ENCODE data around the gene DYNLL1.
"Not testable (repeated sequence)": the region's sequence is repeated elsewhere in the genome, so short reads cannot be mapped to it uniquely, and the experiment has no call there.

The DYNLL1 gene

GRCh38 chr12:120475643-120476042 lies 20.3 kb upstream of the DYNLL1 start:
- DNase-seq, result no peak

- DNase-seq, result no peak
Measured at GRCh38 chr12:120479458-120479857, 16.5 kb upstream of the DYNLL1 start.

GRCh38 chr12:120480211-120480610 lies 15.7 kb upstream of the DYNLL1 start:
- no peak for DNase-seq

GRCh38 chr12:120481022-120481767 lies 14.7 kb upstream of the DYNLL1 start:
- DNase-seq, result no peak

GRCh38 chr12:120483621-120484020 lies 12.3 kb upstream of the DYNLL1 start:
- no peak for DNase-seq

- no peak for DNase-seq
Measured at GRCh38 chr12:120485961-120486881, 9.7 kb upstream of the DYNLL1 start.

- DNase-seq, result not testable (repeated sequence)
Measured at GRCh38 chr12:120487552-120487951, 8.4 kb upstream of the DYNLL1 start.

GRCh38 chr12:120488057-120488640 lies 7.8 kb upstream of the DYNLL1 start:
- DNase-seq, result no peak

- no peak for DNase-seq
Measured at GRCh38 chr12:120489018-120489417, 6.9 kb upstream of the DYNLL1 start.

GRCh38 chr12:120490325-120490724 lies 5.6 kb upstream of the DYNLL1 start:
- DNase-seq, result no peak

GRCh38 chr12:120490833-120491512 lies 4.9 kb upstream of the DYNLL1 start:
- no peak for DNase-seq

- no peak for DNase-seq
Measured at GRCh38 chr12:120495186-120495730, 655 bp upstream of the DYNLL1 start.

GRCh38 chr12:120496413-120497340 lies 764 bp downstream of the DYNLL1 start:
- peak; percentile 8 for DNase-seq

- no peak for DNase-seq
Measured at GRCh38 chr12:120497524-120498150, 1.7 kb downstream of the DYNLL1 start.

- DNase-seq, result no peak
Measured at GRCh38 chr12:120498870-120499515, 3.1 kb downstream of the DYNLL1 start.

GRCh38 chr12:120500581-120500980 lies 4.7 kb downstream of the DYNLL1 start:
- no peak for DNase-seq

- DNase-seq, result no peak
Measured at GRCh38 chr12:120504587-120504986, 8.7 kb downstream of the DYNLL1 start.

- DNase-seq, result no peak
Measured at GRCh38 chr12:120508537-120508936, 12.6 kb downstream of the DYNLL1 start.

- no peak for DNase-seq
Measured at GRCh38 chr12:120514002-120514401, 18.1 kb downstream of the DYNLL1 start.

- no peak for DNase-seq
Measured at GRCh38 chr12:120515496-120515895, 19.6 kb downstream of the DYNLL1 start.

GRCh38 chr12:120519324-120519723 lies 23.4 kb downstream of the DYNLL1 start:
- DNase-seq, result not testable (repeated sequence)

Measured in NCI-H1694 treated with DMSO at 0.1 percent for 48 hours (cell line).